Measurements from ENCODE around the gene UBE2N.

The UBE2N gene

GRCh38 chr12:93430280-93430679 is 11.5 kb downstream of the UBE2N start:
- no peak for TF ChIP-seq CTCF (conservative IDR thresholded peaks at IDR 0.05)
- no peak for TF ChIP-seq ZFX (IDR thresholded peaks at IDR 0.05)
- no peak overlapping the region for H3K27ac ChIP-seq

- no peak overlapping the region for H3K27ac ChIP-seq
- TF ChIP-seq CTCF (conservative IDR thresholded peaks at IDR 0.05) (no peak), ZFX (IDR thresholded peaks at IDR 0.05) (no peak)
These were observed 11.9 kb downstream of the UBE2N start for GRCh38 chr12:93429852-93430251.

GRCh38 chr12:93429448-93429847 is 12.3 kb downstream of the UBE2N start:
- no peak for TF ChIP-seq CTCF (conservative IDR thresholded peaks at IDR 0.05)
- TF ChIP-seq ZFX (IDR thresholded peaks at IDR 0.05): no peak
- no peak overlapping the region; the same call in 1 of the 2 replicates for H3K27ac ChIP-seq

- TF ChIP-seq CTCF (conservative IDR thresholded peaks at IDR 0.05) (no peak), ZFX (IDR thresholded peaks at IDR 0.05) (no peak)
- no peak overlapping the region for H3K27ac ChIP-seq
These were observed 13.8 kb downstream of the UBE2N start for GRCh38 chr12:93427779-93428564.

GRCh38 chr12:93426412-93426805 is 15.3 kb downstream of the UBE2N start:
- no peak overlapping the region; the same call in 1 of the 2 replicates for H3K27ac ChIP-seq
- TF ChIP-seq CTCF (conservative IDR thresholded peaks at IDR 0.05) (no peak), ZFX (IDR thresholded peaks at IDR 0.05) (no peak)

- no peak overlapping the region for H3K27ac ChIP-seq
- TF ChIP-seq ZFX (IDR thresholded peaks at IDR 0.05) (no peak), CTCF (conservative IDR thresholded peaks at IDR 0.05) (no peak)
These were observed 15.9 kb downstream of the UBE2N start for GRCh38 chr12:93425736-93426411.

- no peak for TF ChIP-seq ZFX (IDR thresholded peaks at IDR 0.05)
- no peak for TF ChIP-seq CTCF (conservative IDR thresholded peaks at IDR 0.05)
- H3K27ac ChIP-seq: no peak overlapping the region
These were observed 19.7 kb downstream of the UBE2N start for GRCh38 chr12:93422050-93422449.

Measured in C4-2B (cell line).